Measurements from ENCODE around the gene PRDM11.
A peak's percentile ranks its signal among the peaks of the same experiment; 100 is the strongest.

The PRDM11 gene

GRCh38 chr11:45250035-45250718 lies 103.7 kb downstream of the PRDM11 start:
- no peak for TF ChIP-seq CTCF (IDR thresholded peaks at IDR 0.05; ENCODE audit: extremely low read depth, missing control alignments)
- no peak for DNase-seq (ENCODE audit: low spot score)

- DNase-seq (ENCODE audit: low spot score) = peak; percentile 52
Observed at GRCh38 chr11:45252134-45252856, 105.9 kb downstream of the PRDM11 start.

GRCh38 chr11:45252877-45253276 lies 106.4 kb downstream of the PRDM11 start:
- TF ChIP-seq CTCF (IDR thresholded peaks at IDR 0.05; ENCODE audit: extremely low read depth, missing control alignments) = no peak
- no peak for DNase-seq (ENCODE audit: low spot score)

More at GRCh38 chr11:45252134-45252856, 105.9 kb downstream of the PRDM11 start:
- TF ChIP-seq CTCF (IDR thresholded peaks at IDR 0.05; ENCODE audit: extremely low read depth, missing control alignments) = peak; percentile 33

- no peak for TF ChIP-seq CTCF (IDR thresholded peaks at IDR 0.05; ENCODE audit: extremely low read depth, missing control alignments)
- DNase-seq (ENCODE audit: low spot score) = no peak
Observed at GRCh38 chr11:45253640-45254039, 107.2 kb downstream of the PRDM11 start.

- no peak for TF ChIP-seq CTCF (IDR thresholded peaks at IDR 0.05; ENCODE audit: extremely low read depth, missing control alignments)
- no peak for DNase-seq (ENCODE audit: low spot score)
Observed at GRCh38 chr11:45254070-45254469, 107.6 kb downstream of the PRDM11 start.

GRCh38 chr11:45258982-45259530 lies 112.6 kb downstream of the PRDM11 start:
- DNase-seq (ENCODE audit: low spot score) = no peak
- no peak for TF ChIP-seq CTCF (IDR thresholded peaks at IDR 0.05; ENCODE audit: extremely low read depth, missing control alignments)

GRCh38 chr11:45259592-45259991 lies 113.2 kb downstream of the PRDM11 start:
- DNase-seq (ENCODE audit: low spot score) = no peak
- no peak for TF ChIP-seq CTCF (IDR thresholded peaks at IDR 0.05; ENCODE audit: extremely low read depth, missing control alignments)
